Uterus (tissue), 4 donors: ENCODE data around the gene KDM4C. TPM values are rescaled to one million over a fixed set of nuclear protein-coding genes. Genes with fewer than 3 reads are reported as not detected.

Source experiments
- DNase-seq, 2 donors: peaks; one replicate each; pipeline ENCODE4 v3.0.0-alpha.2; 2019 to 2020
- H3K27ac ChIP-seq, 2 donors: fragments of 200-600 bp; sonication (generic); 1 replicate in 1 of 2; 2 replicates in 1 of 2; pipeline ENCODE4 v1.5.1; 2016 to 2018
- H3K27me3 ChIP-seq, 2 donors: fragments of 200-600 bp; sonication (generic); one replicate each; pipeline ENCODE4 v1.5.1; 2018 to 2019; ENCODE audit warnings: control low read depth in 1 of 2
- H3K36me3 ChIP-seq, 2 donors: fragments of 200-600 bp; sonication (generic); one replicate each; pipeline ENCODE4 v1.5.1; 2019; ENCODE audit warnings: control low read depth in 1 of 2
- H3K4me1 ChIP-seq, 2 donors: fragments of 200-600 bp; sonication (generic); one replicate each; pipeline ENCODE4 v1.5.1; 2018 to 2019; ENCODE audit warnings: control low read depth in 1 of 2
- H3K4me3 ChIP-seq, 2 donors: fragments of 200-600 bp; sonication (generic); 1 replicate in 1 of 2; 2 replicates in 1 of 2; pipeline ENCODE4 v1.5.1; 2018 to 2019; ENCODE audit warnings: mild to moderate bottlenecking in 1 of 2
- H3K9me3 ChIP-seq, 2 donors: fragments of 200-600 bp; sonication (generic); one replicate each; pipeline ENCODE4 v1.5.1; 2019; ENCODE audit warnings: control low read depth in 1 of 2
- POLR2A ChIP-seq, 2 donors: fragments of 450-650 bp; IDR thresholded peaks; one replicate each; pipeline ENCODE4 v1.6.1; 2016; ENCODE audit warnings: antibody characterized with exemption in 2 of 2, mild to moderate bottlenecking in 1 of 2, moderate library complexity in 1 of 2
- intact Hi-C: fragments of 100-400 bp; cut with DNase I; formaldehyde crosslinking; loops from one replicate; pipeline ENCODE4 v1.15.1; 2023; ENCODE audit warnings: low total_unique reads
- total RNA-seq, 4 donors: library from RNA; depleted of rRNA in 3 of 4; stranded (reverse); fragments of >200 nt in 3 of 4; gene quantifications; one replicate each; pipeline versions ENCODE4 v1.1.0 to v1.2.4, GENCODE V29; 2014 to 2023
- TF ChIP-seq, protein P1 (sequence below), 4 experiments: fragments of 200-600 bp in 2 of 4; fragments of 450-650 bp in 2 of 4; sonication (generic) in 2 of 4; IDR thresholded peaks; one replicate each; pipeline ENCODE4 v1.5.1; 2016 to 2019; ENCODE audit warnings: antibody characterized with exemption in 4 of 4, mild to moderate bottlenecking in 2 of 4, moderate library complexity in 1 of 4
- donor health status: DM: yes; HTN: yes; CAD: no.

KDM4C gene
- total RNA-seq, 4 donors from 2014 or later, result 29.1 to 61.4 (median 45.5) TPM

DNA sequence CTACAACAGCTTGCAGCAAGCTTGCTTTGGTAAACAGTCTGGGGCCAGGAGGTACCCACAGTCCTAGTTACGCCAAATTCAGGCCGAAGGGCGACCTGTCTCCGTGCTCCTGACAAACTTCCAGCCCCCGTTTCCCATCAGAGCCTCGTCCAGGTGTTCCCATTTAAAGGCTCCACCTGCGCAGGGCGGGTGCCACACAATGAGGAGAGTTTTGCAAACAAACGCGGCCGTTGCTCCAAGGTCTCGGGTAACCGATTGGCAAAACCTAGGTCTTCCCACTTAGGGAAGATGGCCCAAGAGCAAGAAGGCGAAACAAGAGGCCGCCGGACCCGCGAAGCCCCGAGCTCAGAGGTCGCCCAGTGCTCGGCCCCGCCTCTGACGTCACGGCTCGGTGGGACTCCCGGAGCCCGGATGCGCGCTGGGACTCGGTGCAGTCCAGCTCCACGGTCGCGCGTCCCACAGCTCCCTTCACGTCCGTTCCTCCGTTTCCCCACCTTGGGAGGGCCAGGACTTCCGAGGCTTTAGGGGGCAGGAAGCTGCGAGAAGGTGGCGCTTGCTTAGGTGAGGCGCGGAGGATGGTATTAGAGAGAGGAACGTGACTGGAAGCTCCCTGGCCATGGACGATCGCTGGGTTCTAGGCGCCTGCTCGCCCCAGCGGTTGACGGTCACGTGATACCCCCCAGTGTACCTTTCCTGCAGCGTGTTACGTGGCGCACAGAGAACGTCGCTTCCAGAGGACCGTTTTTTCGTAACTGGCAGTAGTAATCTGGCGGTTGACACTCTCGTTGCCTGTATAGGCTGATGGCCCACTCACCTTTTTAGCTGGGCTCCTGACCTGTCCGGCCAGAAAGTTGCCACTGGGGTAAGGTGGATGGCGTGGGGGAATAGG, 41.8 kb upstream of the KDM4C start:
- intact Hi-C loops, result no loop called here
- H3K27ac ChIP-seq, result no peak overlapping the region
- H3K4me3 ChIP-seq, result peak overlapping the region in 1 of 2 donors; percentile 28
- H3K36me3 ChIP-seq, result no peaks in the 10 kb centered on the region
- no peaks in the 10 kb centered on the region for H3K27me3 ChIP-seq
- DNase-seq, result peak; percentile 18 to 20
- TF ChIP-seq POLR2A (IDR thresholded peaks at IDR 0.05), result no peak
- TF ChIP-seq, protein P1, sequence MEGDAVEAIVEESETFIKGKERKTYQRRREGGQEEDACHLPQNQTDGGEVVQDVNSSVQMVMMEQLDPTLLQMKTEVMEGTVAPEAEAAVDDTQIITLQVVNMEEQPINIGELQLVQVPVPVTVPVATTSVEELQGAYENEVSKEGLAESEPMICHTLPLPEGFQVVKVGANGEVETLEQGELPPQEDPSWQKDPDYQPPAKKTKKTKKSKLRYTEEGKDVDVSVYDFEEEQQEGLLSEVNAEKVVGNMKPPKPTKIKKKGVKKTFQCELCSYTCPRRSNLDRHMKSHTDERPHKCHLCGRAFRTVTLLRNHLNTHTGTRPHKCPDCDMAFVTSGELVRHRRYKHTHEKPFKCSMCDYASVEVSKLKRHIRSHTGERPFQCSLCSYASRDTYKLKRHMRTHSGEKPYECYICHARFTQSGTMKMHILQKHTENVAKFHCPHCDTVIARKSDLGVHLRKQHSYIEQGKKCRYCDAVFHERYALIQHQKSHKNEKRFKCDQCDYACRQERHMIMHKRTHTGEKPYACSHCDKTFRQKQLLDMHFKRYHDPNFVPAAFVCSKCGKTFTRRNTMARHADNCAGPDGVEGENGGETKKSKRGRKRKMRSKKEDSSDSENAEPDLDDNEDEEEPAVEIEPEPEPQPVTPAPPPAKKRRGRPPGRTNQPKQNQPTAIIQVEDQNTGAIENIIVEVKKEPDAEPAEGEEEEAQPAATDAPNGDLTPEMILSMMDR (IDR thresholded peaks at IDR 0.05), result no peak
- no peaks in the 10 kb centered on the region for H3K4me1 ChIP-seq
- H3K9me3 ChIP-seq, result no peaks in the 10 kb centered on the region

DNA sequence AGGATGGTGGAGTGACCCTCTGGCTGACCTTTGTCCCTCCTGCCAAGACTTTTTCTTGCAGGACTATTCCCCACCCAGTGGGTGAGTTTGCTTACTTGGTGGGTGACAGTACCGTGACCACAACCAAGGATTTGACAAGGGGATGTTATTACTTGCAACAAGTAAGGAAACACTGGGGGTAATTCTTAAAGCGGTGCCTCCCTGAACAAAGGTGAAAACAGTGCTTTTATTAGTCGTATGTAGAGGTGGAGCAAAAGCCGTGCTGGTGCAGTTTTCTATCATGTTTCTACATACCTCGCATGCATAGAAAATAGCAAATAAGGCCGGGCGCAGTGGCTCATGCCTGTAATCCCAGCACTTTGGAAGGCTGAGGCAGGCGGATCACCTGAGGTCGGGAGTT, 41.0 kb upstream of the KDM4C start:
- no peak for TF ChIP-seq POLR2A (IDR thresholded peaks at IDR 0.05)
- TF ChIP-seq, protein P1 (IDR thresholded peaks at IDR 0.05), result no peak
- Histone ChIP-seq H3K9me3 (no peaks in the 10 kb centered on the region), H3K4me1 (no peaks in the 10 kb centered on the region), H3K4me3 (no peak overlapping the region), H3K27ac (no peak overlapping the region), H3K27me3 (no peaks in the 10 kb centered on the region), H3K36me3 (no peaks in the 10 kb centered on the region)
- intact Hi-C loops, result no loop called here
- no peak for DNase-seq

DNA sequence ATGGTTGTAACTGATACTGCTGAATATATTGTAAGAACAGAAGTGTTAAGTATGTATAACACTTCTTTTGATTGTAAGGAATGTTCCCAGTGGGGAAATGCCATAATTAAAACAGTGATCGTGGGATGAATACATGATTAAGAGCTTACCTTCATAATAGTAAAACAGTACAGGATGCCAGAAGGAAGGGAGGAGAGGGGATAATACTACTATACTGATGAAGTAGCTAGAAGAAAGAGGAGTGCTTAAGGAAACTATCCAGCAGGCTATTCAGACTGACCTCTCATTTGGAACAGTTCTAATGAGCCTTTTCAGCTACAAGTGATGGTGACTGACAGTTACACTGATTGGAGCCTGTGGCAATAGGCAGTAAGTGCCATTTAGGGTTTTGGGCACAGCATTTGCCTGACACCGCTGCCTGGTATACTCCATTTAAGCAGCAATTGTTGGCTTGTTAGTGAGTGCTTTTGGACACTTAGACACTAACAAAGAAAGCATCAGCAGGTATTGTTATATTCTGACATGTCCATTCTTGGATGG, 33.8 kb upstream of the KDM4C start:
- no peak for DNase-seq
- no peak overlapping the region for H3K27ac ChIP-seq
- intact Hi-C loops, result no loop called here
- TF ChIP-seq, protein P1 (IDR thresholded peaks at IDR 0.05), result no peak
- TF ChIP-seq POLR2A (IDR thresholded peaks at IDR 0.05), result no peak
- no peaks in the 10 kb centered on the region for H3K27me3 ChIP-seq
- no peaks in the 10 kb centered on the region for H3K9me3 ChIP-seq
- H3K4me1 ChIP-seq, result no peaks in the 10 kb centered on the region
- H3K36me3 ChIP-seq, result no peaks in the 10 kb centered on the region
- H3K4me3 ChIP-seq, result no peak overlapping the region

DNA sequence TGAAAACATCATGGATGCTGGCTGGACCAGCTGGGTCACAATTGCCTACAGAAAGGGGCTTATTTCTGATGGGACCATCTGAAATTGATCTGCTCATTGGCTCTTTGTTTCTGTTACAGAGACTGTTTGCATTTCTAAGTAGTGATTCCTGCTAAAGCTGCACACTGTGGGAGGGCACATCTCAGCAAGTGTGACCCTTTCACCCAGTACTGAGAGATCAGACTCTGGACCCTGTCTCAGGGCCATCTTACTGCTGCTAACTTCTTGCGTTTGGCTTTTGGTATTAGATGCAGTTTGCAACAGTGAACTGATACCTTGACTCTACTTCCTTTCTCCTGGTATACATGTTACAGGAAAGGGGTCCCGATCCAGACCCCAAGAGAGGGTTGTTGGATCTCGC, 24.5 kb upstream of the KDM4C start:
- intact Hi-C loops, result no loop called here
- DNase-seq, result no peak

DNA sequence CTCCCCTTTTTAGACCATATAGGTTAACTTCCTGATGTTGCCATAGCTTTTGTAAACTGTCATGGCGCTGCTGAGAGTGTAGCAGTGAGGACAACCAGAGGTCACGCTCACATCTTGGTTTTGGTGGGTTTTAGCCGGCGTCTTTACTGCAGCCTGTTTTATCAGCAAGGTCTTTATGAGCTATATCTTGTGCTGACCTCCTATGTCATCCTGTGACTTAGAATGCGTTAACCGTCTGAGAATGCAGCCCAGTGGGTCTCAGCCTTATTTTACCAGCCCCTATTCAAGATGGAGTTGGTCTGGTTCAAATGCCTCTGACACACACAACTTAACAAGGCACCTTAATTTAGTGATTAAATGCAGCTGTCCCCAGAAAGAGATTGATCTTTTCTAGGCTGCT, 23.9 kb upstream of the KDM4C start:
- Histone ChIP-seq H3K9me3 (no peaks in the 10 kb centered on the region), H3K4me3 (no peak overlapping the region), H3K27ac (no peak overlapping the region), H3K27me3 (no peaks in the 10 kb centered on the region), H3K36me3 (no peaks in the 10 kb centered on the region), H3K4me1 (no peaks in the 10 kb centered on the region)
- no peak for DNase-seq
- TF ChIP-seq POLR2A (IDR thresholded peaks at IDR 0.05), result no peak
- TF ChIP-seq, protein P1 (IDR thresholded peaks at IDR 0.05), result no peak
- intact Hi-C loops, result no loop called here

More for the DNA sequence above, 24.5 kb upstream of the KDM4C start:
- Histone ChIP-seq H3K27ac (no peak overlapping the region), H3K27me3 (no peaks in the 10 kb centered on the region), H3K4me3 (no peak overlapping the region), H3K36me3 (no peaks in the 10 kb centered on the region), H3K4me1 (no peaks in the 10 kb centered on the region), H3K9me3 (no peaks in the 10 kb centered on the region)
- TF ChIP-seq, protein P1 (IDR thresholded peaks at IDR 0.05), result no peak
- no peak for TF ChIP-seq POLR2A (IDR thresholded peaks at IDR 0.05)
